HG03097 (cell line): ENCODE measurements around the gene NRP2.

Experiments used
- ATAC-seq: cut with Tn5 transposase; IDR thresholded peaks from one replicate; pipeline ENCODE4 v1.9.1; 2021; ENCODE audit not compliant: unreplicated experiment, low FRiP score

NRP2 gene, protein sequence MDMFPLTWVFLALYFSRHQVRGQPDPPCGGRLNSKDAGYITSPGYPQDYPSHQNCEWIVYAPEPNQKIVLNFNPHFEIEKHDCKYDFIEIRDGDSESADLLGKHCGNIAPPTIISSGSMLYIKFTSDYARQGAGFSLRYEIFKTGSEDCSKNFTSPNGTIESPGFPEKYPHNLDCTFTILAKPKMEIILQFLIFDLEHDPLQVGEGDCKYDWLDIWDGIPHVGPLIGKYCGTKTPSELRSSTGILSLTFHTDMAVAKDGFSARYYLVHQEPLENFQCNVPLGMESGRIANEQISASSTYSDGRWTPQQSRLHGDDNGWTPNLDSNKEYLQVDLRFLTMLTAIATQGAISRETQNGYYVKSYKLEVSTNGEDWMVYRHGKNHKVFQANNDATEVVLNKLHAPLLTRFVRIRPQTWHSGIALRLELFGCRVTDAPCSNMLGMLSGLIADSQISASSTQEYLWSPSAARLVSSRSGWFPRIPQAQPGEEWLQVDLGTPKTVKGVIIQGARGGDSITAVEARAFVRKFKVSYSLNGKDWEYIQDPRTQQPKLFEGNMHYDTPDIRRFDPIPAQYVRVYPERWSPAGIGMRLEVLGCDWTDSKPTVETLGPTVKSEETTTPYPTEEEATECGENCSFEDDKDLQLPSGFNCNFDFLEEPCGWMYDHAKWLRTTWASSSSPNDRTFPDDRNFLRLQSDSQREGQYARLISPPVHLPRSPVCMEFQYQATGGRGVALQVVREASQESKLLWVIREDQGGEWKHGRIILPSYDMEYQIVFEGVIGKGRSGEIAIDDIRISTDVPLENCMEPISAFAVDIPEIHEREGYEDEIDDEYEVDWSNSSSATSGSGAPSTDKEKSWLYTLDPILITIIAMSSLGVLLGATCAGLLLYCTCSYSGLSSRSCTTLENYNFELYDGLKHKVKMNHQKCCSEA

DNA sequence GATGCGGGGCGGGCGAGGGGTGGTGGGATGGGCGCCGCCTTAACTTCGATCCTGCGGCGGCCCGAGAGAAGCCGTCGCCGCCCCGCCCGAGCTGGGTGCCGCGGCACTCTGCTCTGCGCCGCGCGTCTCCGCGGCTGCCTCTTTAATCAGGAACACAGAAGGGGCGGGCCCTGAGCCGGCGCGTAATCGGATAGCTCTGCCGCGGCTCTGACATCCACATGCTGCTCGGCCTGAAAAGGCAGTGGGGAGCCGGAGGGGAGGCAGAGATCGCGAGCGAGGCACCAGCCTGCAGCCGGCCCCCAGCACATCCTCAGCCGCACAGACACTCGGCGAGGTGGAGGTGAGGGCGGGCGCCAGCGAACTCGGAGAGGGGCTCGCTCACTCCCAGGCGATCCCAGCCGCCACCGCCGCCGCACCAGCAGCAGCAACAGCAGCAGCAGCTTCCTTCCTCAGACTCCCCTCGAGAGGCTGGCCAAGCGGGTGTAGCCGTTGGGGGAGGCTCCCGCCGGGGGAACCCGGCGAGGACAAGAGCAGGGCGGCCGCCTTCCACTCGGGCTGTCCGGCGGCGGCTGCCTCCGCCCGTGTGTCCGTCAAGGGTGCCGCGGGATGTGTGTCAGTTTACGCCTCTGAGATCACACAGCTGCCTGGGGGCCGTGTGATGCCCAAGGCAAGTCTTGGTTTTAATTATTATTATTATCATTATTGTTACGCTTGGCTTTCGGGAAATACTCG, at the start of gene NRP2:
TSS of gene NRP2 (plus strand) at position 263 of the 732 bp plus-strand sequence. CDS start 790 bp downstream, outside the sequence.
- ATAC-seq, result peak; percentile 57

DNA sequence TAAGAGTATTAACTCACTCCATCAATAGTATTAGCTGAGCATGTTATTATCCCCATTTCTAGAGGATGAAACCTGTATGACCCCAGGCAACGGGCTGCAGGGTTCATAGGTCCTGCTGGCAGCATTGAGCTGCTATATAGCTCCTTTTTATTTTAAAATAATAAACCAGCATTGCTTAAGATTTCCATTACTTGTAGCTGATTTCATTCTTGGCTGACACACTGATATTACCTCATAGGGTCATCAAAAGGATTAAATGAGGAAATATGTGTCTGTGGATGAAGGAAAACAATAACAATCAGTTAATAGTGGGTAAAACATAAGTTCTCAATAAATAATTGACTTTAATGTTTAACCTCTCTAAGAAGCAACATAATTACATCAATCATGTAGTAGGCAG, 48.3 kb upstream of the NRP2 start:
- no peak for ATAC-seq

DNA sequence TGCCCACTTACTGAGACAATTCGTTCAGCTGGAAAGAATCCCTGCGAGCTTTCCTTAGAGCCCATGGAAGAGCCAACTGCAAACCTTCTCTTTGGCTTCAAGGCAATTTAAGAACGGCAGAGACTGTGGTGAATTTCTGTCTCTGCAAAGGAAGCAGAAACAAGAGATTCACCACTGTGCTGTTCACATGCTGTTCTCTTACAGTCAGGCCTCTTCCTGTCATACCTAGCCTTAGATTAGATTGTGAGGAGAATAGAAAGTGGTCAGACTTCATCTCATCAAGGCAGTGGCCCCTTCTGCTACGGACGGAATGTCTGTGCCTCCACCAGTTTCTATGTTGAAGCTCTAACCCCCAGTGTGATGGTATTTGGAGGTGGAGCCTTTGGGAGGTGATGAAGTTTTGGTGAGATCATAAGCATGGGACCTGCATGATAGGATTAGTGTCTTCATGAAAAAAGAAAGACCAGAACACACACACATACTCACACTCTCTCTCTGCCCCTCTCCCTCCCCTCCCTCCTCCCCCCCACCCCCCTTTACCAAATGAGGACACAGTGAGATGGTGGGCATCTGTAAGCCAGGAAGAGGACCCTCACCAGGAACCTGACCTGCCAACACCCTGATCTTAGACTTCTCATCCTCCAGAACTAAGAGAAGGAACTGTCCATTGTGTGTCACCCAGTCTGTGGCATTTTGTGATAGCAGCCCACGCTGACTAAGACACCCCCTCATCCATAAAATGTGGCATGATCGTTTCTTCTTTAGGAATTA, 45.6 kb upstream of the NRP2 start:
- ATAC-seq, result no peak

DNA sequence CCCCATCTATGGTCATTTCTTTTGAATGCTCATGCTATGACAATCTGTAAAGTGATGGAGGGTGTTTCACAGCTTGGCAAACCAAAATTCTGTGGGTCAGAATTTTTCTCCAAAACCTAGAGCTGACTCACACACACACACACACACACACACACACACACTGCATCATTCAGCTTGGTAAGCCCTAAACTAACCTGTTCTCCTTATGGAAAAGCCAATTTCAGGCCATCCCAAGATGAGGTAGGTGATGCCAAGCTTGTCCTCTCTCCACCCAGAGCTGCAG, 45.0 kb upstream of the NRP2 start:
- ATAC-seq, result no peak

DNA sequence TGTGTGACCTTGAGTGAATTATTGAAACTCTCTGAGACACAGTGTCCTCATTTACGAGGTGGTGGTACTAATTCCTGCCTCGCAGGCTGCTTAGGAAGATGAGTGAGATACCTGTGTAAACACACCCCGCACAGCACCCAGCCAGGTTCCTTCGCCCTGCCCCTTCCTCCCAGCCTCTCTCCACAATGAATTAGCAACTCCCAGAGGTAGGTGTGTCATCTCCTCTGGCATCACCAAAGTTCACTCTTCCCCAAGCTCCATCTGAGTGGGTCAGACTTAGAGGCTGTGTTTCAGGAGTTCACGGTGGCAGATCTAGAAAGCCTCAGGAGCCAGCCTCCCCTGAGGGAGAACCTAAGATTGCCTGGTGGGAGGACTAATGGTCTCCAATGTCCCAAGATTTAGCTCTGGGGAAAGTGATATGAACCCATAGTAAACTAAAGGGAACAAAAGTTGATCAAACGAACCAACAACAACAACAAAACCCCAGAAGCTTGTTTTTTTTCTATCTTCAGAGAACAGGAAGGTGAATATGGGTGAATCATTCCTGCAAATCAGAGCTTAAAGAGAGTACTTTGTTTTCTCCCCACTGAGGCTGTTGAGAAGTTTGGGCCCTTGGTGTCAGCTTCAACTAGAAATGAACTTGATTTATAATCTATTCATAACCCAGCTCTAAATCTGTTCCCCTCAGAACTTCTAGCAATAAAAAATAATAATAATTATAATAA, 44.4 kb upstream of the NRP2 start:
- no peak for ATAC-seq

DNA sequence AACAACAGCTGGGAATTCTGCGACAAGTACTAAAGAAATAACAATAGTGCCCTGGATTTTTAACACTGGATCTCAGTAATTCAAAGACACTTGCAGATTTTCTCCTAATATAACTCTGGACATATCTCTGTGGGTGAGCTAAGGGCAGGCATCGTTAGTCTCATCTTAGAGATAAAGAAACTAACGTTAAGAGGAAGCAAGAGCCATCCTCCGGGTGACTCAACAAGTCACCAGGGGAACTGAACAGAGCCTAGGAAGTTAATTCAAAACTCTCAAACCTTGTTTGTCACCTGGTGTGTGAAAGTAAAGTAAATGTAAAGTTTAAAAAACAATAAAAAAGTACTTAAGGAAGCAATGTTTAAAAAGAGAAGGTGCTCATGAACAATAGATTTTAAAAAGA, 41.6 kb upstream of the NRP2 start:
- ATAC-seq, result no peak

DNA sequence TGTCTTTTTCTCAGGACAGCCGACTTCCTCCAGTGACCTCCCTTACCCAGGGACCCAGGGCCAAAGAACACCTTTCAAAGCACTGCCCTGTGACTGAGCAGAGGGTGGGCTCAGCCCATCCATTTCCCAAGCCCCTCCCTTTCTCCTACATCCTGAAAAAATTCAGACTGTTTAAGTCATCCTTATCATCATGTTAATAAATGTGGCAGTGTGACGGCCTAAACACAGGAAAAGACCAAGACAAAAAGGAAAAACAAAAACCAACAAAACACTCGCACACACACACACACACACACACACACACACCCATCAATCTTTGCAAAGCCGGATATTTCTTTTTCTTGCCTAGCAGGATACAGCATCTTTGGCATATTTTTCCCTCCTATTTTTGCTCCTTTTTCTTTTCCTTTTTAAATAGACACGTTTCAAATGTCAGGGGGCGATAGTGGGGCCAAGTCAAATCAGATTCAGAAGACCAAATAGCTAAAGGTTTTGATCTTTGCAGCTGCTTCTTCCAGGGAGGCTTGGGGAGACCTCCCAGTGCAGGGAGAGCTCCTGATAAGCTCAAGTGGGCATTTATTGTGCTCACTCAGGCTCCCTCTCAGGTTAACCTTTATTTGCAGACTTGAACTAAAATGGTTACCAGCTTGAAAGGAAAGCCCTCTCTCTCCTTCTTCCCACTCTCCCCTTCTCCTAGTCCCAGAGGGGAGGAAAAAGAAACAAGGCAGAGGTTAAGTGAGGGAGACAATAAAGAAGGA, 39.5 kb upstream of the NRP2 start:
- ATAC-seq, result no peak

DNA sequence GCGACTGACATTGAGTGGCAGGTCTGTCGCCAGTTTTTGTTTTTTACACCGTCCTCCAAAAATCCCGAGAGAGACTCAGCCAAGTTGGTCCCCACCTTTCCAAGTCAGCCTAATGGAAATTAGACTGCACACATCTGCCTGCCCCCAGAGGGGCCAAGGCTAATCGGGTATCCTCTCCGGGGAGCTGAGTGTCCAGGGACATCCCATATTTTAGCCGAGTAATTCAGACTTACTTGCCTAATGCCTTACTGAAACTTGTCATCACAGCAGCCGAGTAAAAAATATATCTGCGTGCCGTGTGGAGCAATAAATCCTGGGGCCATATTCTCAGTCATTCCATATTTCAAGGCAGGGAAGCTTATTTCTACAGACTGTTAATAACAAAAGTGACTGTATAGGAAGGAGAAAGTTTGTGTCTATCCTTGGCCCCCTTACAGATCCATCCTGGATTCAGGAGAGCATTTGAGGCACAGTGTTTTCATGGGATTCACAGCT, 38.9 kb upstream of the NRP2 start:
- ATAC-seq, result no peak

DNA sequence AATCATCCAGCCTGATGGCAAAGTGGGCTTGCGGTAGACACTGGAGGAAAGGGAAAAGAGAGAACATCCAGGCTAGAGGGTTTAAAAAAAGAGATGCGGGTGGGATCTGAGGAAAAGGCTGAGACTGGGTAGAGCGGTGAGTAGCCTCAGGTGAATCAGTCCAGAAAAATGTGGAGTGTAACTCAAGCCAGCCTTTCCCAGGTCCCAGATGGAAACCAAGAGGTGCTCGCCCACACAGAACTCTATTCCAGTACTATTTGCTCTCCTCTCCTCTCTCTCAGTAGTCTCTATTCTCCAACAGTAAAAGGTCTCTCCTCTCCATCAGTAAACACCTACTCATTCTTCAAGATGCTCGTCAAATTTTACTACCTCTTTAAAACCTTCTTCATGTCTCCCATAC, 38.3 kb upstream of the NRP2 start:
- no peak for ATAC-seq

DNA sequence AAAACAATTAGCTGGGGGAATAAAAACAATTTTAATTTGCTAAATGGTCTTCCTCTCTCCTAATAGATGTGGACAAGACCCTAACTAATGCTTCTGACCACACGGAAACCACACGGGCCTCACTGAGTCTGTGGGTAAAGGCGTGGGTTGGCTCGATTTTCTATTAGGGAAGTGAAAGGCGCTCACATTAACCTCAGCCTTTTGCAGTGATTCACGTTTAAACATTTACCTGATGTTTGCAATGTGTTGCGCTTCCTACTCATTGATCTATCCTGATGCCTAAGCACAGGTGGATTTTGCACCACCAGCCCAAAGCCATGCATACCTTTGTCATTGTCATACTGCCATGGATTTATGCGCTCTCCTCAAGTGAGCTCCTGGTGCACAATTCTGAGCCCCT, 35.6 kb upstream of the NRP2 start:
- ATAC-seq, result peak; percentile 97

DNA sequence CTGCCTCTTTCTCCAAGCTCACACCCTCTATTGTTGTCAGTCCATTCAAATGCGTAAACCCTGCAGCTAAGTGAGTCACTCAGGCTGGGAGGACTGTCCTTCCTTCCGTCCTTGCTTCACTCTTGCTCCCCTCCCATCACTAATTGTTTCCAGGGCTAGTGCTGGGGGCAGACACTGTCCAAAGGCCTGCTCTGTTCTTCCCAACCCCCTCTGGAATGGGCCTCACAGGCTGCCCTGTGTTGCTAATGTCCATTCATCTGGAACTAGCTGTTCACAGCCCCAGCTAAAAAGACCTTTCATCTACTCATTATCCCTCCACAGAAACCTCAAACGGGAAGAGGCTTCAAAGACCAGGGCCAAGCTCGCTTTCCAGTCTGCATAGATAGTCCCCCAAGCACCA, 31.9 kb upstream of the NRP2 start:
- no peak for ATAC-seq

DNA sequence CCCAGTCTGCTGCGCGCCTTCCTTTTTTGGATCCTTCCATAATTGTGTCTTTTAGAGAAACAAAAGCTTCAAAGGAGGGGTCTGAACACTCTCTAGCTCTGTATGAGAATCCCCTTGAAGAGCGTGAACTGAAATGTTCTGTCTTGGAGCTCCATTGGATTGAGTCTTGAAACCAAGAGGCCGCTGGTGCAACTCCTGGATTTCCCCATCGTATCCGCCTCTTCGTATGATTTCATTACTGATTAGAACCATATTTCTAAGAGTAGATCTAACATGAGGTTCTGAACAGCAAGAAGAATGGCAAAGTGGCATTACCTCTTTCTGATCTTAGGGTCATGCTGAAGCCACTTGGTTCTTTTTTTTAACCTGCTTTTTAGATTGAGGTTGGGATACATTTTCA, 31.4 kb upstream of the NRP2 start:
- ATAC-seq, result no peak

DNA sequence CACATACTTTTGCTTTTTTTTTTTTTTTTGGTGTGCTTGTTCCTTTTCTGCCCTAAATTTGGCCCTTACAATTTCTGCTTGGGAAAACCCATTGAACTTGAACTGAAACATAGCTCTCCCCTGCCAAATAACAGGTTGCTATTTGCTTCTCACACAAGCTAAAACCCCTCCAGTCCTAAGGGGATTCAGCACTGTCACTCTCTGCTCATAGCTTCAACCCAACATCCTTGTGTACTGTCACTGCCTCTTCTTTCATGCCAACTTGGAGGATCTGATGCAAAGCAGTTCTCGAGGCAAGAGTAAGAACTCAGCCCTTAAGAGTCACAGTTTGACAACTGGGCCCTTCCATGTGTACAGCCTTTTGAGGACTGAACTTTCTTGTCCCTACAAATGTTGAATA, 30.6 kb upstream of the NRP2 start:
- no peak for ATAC-seq

DNA sequence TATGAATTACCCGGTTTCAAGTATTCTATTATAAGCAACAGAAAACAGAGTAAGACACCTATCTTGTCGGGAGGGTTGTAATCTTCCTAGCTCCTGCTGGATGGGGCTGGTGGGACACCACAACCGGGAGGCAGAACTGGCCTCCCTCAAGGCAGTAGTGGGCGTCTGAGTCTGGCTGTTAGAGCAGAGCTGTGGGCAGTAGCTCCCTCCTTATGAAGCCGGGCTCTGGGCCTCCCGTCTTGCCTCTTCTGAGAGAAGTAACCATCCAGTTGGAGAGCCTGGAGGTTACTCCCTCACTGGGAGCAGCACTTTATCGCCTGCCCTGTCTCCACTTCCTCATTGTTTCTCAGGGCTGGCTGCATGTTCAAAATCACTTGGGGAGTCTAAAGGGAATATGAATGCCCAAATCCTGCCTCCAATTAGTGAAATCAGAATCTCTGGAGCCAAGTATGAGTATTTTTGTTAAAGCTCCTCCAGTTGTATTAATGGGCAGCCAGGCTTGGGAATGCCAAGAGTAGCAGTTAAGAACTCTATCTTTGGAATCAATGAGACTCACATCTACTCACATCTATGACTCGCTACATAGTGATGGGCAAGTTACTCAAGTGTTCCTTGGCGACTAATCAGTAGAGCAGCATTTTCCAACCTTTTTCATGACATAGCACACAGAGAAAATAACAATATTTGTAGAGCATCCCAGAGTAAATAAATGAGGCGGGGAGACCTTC, 27.3 kb upstream of the NRP2 start:
- ATAC-seq, result no peak

DNA sequence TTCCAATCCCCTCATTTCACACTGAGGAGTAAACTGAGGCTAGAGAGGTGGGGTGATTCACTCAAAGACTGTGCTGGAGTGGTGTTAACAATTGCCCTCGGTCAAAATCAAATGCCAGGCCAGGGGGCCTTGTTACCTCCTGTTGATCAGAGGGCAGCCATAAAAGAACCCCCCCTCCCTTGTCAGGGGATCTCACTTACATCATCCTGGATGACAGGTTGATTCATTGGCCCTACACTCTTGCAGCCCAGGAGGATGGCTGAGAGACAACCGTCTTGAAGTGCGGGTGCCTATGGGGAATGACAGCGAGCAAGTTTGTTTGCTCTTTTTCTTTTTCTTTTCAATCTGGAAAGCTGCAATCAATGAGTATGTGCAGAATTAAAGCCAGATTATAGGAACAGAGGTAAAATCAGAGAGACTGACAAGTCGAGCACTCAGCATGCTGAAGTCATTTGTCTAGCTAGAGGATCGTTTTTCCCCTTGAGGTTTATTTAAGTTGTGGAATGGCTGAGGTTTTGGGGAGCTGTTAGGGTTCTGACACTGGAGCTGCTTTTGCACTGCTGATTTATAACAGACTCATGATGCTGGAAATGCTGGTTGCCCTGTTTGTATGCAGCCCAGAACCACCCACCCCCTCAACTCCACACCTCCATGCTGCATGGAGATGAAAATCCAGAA, 26.4 kb upstream of the NRP2 start:
- ATAC-seq, result no peak

DNA sequence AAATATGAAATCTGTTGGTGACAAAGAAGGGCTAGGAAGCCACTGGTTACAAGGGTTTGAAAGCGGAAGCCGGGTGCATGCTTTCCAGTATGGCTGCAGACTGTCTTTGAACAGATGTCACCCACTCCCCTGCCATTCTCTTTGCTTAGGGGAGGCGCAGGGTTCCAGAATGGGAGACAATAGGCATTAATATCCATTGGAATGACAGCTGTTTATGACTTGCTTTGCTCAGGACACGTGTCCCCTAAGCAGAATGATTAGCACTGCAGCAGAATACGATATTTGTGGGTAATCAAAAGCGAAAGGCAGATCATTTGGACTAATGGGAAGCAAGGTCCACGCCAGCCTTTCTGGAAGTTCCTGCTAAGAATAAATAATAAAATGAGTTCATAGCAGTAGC, 25.8 kb upstream of the NRP2 start:
- ATAC-seq, result no peak

DNA sequence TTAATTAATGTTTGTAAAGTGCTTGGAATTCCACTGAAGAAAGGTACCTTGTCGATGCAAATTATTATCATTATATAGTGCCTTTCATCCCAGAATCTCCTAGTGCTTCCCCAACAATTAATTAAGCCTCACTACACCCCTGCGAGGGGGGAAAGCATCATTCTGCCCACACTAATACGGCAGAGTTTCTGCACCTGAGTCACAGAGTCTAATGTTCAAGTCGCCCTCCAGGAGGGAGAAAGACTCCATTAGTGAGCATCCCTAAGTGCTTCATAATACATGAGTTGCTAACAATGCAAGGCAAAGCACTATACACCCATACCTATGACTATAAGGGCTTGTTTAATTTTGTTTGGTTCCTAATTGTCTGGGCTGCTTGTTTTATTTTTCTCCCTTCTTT, 25.4 kb upstream of the NRP2 start:
- no peak for ATAC-seq

DNA sequence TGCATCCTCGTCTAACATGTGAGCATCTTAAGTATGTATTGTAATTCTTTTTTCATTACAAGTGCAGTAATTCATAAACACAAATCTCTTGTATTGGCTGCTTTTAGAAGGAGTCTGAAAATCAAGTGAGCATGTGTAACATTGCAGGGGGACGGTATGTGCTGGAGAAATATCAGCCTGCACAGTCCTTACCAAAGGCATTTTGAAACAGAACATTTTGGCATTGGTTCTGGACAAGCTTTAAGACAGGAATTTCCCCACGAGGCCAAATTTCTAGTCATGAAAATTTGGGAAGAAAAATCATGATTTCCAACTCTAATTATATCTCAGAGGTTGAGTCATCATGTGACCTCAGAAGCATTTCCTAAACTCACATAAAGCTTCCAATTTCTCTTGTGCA, 24.7 kb upstream of the NRP2 start:
- no peak for ATAC-seq
